ENCODE results near the gene HNF1B. TPM values are rescaled to one million over a fixed set of nuclear protein-coding genes. Genes with fewer than 3 reads are reported as not detected.

The HNF1B gene
- total RNA-seq, 2 donors from 2014 or later = 40.6 to 42.8 TPM

GRCh38 chr17:37742116-37742761 lies 2.6 kb downstream of the HNF1B start:
- ATAC-seq = no peak
- intact Hi-C loops (cut with DNase I, micrococcal nuclease) = no loop called here

GRCh38 chr17:37741341-37742115 lies 3.3 kb downstream of the HNF1B start:
- ATAC-seq (no peak), DNase-seq (no peak)
- intact Hi-C loops (cut with DNase I, micrococcal nuclease) = no loop called here

More at GRCh38 chr17:37742116-37742761, 2.6 kb downstream of the HNF1B start:
- DNase-seq = peak in 1 of 2 donors; percentile 42

- DNase-seq (no peak), ATAC-seq (no peak)
- intact Hi-C loops (cut with DNase I, micrococcal nuclease) = no loop called here
These were observed 3.9 kb downstream of the HNF1B start for GRCh38 chr17:37740915-37741314.

- intact Hi-C loops (cut with DNase I, micrococcal nuclease) = no loop called here
- DNase-seq (no peak), ATAC-seq (no peak)
These were observed 6.9 kb downstream of the HNF1B start for GRCh38 chr17:37737971-37738370.

GRCh38 chr17:37737081-37737480 lies 7.8 kb downstream of the HNF1B start:
- ATAC-seq = peak; percentile 42
- intact Hi-C loops (cut with DNase I, micrococcal nuclease) = no loop called here
- DNase-seq = no peak

- peak in 1 of 2 donors; percentile 12 for DNase-seq
- intact Hi-C loops (cut with DNase I, micrococcal nuclease) = no loop called here
- no peak for ATAC-seq
These were observed 8.4 kb downstream of the HNF1B start for GRCh38 chr17:37736428-37736827.

GRCh38 chr17:37735165-37735564 lies 9.7 kb downstream of the HNF1B start:
- ATAC-seq (no peak), DNase-seq (no peak)
- intact Hi-C loops (cut with DNase I, micrococcal nuclease) = no loop called here

- DNase-seq (no peak), ATAC-seq (no peak)
- intact Hi-C loops (cut with DNase I, micrococcal nuclease) = no loop called here
These were observed 12.5 kb downstream of the HNF1B start for GRCh38 chr17:37732316-37732715.

- intact Hi-C loops (cut with DNase I, micrococcal nuclease) = no loop called here
- ATAC-seq (no peak), DNase-seq (peak in 1 of 2 donors; percentile 15)
These were observed 13.8 kb downstream of the HNF1B start for GRCh38 chr17:37731056-37731455.

GRCh38 chr17:37729905-37730304 lies 15.0 kb downstream of the HNF1B start:
- DNase-seq (peak in 1 of 2 donors; percentile 21), ATAC-seq (no peak)
- intact Hi-C loops (cut with DNase I, micrococcal nuclease) = no loop called here

- intact Hi-C loops (cut with DNase I, micrococcal nuclease) = no loop called here
- ATAC-seq (peak; percentile 73), DNase-seq (peak; percentile 71 to 77)
These were observed 17.8 kb downstream of the HNF1B start for GRCh38 chr17:37726891-37727675.

GRCh38 chr17:37726248-37726647 lies 18.6 kb downstream of the HNF1B start:
- intact Hi-C loops (cut with DNase I, micrococcal nuclease) = no loop called here
- ATAC-seq (peak; percentile 10), DNase-seq (peak in 1 of 2 donors; percentile 25)

- intact Hi-C loops (cut with DNase I, micrococcal nuclease) = no loop called here
- ATAC-seq (peak; percentile 68), DNase-seq (peak; percentile 76 to 78)
These were observed 19.2 kb downstream of the HNF1B start for GRCh38 chr17:37725601-37726146.

GRCh38 chr17:37725021-37725595 lies 19.8 kb downstream of the HNF1B start:
- intact Hi-C loops (cut with DNase I, micrococcal nuclease) = no loop called here
- ATAC-seq (no peak), DNase-seq (peak in 1 of 2 donors; percentile 24)

- intact Hi-C loops (cut with DNase I, micrococcal nuclease) = no loop called here
- DNase-seq (peak; percentile 60 to 79), ATAC-seq (peak; percentile 74)
These were observed 23.9 kb downstream of the HNF1B start for GRCh38 chr17:37720989-37721388.

GRCh38 chr17:37719866-37720265 lies 25.0 kb downstream of the HNF1B start:
- intact Hi-C loops (cut with DNase I, micrococcal nuclease) = no loop called here
- ATAC-seq = no peak

GRCh38 chr17:37718324-37719048 lies 26.4 kb downstream of the HNF1B start:
- peak; percentile 14 for ATAC-seq
- peak in 1 of 2 donors; percentile 30 for DNase-seq
- intact Hi-C loops (cut with DNase I, micrococcal nuclease) = no loop called here

More at GRCh38 chr17:37719866-37720265, 25.0 kb downstream of the HNF1B start:
- DNase-seq = peak in 1 of 2 donors; percentile 21

- DNase-seq (no peak), ATAC-seq (peak; percentile 9)
- intact Hi-C loops (cut with DNase I, micrococcal nuclease) = no loop called here
These were observed 27.1 kb downstream of the HNF1B start for GRCh38 chr17:37717627-37718323.

Measured in left colon (tissue), 2 donors.